SK-MEL-5 (cell line): ENCODE results near the gene GRAMD1C. TPM values are rescaled to one million over a fixed set of nuclear protein-coding genes. Genes with fewer than 3 reads are reported as not detected.
A peak's percentile ranks its signal among the peaks of the same experiment; 100 is the strongest.

ENCODE experiments used
- DNase-seq: peaks from one replicate; pipeline ENCODE4 v3.0.0-alpha.2; 2016; ENCODE audit warnings: low read depth, low spot score
- in situ Hi-C: cut with HindIII; loops from 2 replicates; pipeline ENCODE4 v1.10.0; 2016; ENCODE audit warnings: low sequenced_read_pairs, high pct_unique_total_duplicates, low pct_unique_long_range_greater_than_20kb
- total RNA-seq: library from RNA; depleted of rRNA; stranded (reverse); fragments of >200 nt; shearing (Covaris generic); gene quantifications from 2 replicates; pipeline ENCODE4 v1.2.3, GENCODE V29; 2014

Gene GRAMD1C
- total RNA-seq, 1 experiment from 2014 or later, result 4.1 TPM

DNA sequence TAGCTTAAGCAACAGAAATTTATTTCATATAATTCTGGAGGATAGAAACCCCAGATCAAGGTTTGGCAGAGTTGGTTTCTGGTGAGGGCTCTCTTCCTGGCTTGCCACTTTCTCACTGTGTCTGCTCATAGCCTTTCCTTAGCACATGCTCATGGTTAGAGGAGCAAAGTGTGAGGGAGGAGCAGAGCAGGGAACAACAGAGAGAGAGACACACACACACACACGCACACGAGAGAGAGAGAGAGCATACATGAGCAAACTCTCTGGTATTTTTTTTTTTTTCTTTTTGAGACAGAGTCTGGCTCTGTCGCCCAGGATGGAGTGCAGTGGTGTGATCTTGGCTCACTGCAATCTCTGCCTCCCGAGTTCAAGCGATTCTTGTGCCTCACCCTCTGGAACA is 72.4 kb downstream of the GRAMD1C start:
- no peak for DNase-seq
- in situ Hi-C loops, result no loop called here

- in situ Hi-C loops, result no loop called here
- DNase-seq, result peak; percentile 73
Measured at GRCh38 chr3:113912552-113913236, 74.1 kb downstream of the GRAMD1C start.

DNA sequence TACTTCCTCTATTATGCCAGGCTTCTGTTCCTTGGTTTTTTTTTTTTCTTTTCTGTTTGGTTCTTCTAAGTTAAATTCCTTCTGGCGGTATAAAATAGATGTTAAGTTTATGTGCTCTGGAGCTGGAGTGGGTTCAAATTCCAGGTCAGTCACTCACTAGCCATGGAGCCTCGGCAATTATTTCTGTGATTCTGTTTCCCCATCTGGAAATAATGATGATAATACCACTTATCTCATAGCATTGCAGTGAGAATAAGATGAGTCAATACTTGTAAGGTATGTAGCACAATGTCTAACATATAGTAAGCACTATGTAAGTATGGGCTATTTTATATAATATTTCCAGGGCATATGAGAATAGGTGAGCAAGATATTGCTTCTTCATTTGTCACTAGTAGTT is 76.1 kb downstream of the GRAMD1C start:
- no peak for DNase-seq
- in situ Hi-C loops, result no loop called here

DNA sequence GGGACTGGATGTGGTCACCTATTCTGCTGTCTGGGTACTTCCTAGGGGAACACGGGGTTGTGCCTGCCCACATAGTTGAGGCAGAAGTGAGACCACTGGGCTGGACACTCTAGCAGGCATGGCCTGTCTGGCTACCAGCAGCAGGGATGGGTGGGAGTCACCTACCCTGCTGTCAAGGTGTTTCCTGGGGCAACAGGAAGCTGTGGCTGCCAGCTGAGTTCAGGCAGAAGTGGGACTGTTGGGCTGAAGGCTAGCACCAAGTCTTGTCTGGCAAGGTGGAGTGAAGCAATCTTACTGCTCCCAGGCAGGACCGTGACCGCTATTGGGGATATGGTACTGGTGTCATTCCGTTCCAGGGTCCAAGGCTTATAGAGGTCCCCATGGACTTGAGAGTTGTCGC is 89.0 kb downstream of the GRAMD1C start:
- DNase-seq, result no peak
- in situ Hi-C loops, result no loop called here

- in situ Hi-C loops, result no loop called here
- DNase-seq, result no peak
Measured at GRCh38 chr3:113946831-113947230, 108.2 kb downstream of the GRAMD1C start.

GRCh38 chr3:113947372-113948014 is 108.9 kb downstream of the GRAMD1C start, which contains the start of gene ZDHHC23:
Gene ZDHHC23 (plus strand): TSS chr3:113948013. CDS start chr3:113948803, 790 bp downstream.
- in situ Hi-C loops, result no loop called here
- peak; percentile 48 for DNase-seq

DNA sequence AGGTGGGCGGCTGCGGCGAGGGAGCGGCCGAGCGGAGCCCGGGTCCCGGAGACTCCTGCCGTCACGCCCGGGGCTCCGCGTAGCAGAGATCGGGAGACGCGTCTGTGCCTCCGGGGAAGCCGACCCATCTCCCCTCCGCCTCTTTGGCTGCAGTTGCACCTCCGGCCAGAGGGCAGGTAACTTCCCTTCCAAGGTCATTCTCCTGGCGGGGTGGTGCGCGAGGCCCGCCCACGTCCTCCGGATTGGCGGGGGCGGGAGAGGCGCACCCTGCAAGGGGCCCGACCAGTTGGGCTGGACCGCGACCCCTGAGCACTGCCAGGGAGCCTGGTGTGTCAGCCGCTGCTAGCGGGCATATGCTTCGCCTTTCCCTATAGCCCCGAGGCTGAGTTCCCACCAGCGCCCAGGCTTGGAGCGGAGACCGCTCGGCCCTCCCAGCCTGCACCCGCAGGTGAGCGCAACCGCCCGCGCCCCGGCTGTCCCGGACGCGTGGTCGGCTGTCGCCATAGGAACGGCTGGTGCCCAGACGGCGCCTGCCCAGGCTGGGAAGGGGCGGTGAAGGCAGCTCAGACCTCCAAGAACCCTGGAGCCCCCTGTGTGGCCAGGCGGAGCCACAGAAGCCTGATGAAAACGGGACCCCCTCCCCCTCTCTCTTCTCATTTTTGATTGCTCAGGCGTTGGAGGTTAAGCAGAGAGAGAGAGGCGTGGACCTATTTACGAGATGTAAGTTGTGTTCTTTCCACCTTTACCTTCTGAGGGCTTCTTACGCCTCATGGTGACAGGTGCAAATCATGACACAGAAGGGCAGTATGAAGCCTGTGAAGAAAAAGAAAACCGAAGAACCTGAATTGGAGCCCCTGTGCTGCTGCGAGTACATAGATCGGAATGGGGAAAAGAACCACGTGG is 109.7 kb downstream of the GRAMD1C start:
- in situ Hi-C loops, result no loop called here
- peak; percentile 15 for DNase-seq

GRCh38 chr3:113952921-113953320 is 114.3 kb downstream of the GRAMD1C start:
- in situ Hi-C loops, result no loop called here
- DNase-seq, result no peak

- no peak for DNase-seq
- in situ Hi-C loops, result no loop called here
Measured at GRCh38 chr3:113953677-113954076, 115.1 kb downstream of the GRAMD1C start.

DNA sequence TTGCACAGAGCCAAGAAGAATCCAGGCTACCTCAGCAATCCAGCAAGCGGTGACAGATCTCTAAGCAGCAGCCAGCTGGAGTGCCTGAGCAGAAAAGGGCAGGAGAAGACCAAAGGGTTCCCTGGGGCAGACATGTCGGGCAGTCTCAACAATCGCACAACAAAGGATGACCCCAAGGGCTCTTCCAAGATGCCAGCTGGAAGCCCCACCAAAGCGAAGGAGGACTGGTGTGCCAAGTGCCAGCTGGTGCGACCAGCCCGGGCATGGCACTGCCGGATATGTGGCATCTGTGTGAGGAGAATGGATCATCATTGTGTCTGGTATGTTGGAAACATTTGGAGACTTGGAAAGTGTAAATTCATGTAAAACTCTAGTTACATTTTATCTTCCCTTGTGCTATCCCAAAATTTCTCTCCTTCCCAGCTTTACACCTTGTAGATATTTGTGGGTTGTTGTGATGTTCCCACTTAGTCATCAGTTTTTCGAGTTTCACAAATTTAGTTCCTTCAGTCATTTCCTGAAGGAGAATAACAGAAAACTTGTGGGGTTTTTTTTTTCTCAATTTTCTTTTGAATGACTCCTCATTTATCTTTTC is 115.6 kb downstream of the GRAMD1C start:
- in situ Hi-C loops, result no loop called here
- DNase-seq, result no peak

DNA sequence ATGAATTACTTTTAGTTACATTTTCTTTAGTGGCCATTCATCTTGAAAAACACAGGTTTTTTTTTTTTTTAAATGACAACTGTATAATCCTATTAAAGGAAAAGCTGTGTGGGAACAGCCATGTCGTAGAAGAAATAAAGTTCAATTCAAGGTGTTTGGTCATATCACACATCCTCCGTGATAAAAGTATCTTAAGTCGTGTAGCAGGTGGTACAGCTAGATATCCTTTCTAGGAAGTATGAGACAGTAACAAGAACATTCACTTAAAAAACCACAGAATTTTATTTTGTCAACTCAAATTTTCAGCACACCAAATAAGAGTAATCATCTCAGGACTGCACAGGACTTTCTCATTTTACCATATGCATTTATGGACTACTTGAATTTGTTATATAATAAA is 125.3 kb downstream of the GRAMD1C start:
- no peak for DNase-seq
- in situ Hi-C loops, result no loop called here

DNA sequence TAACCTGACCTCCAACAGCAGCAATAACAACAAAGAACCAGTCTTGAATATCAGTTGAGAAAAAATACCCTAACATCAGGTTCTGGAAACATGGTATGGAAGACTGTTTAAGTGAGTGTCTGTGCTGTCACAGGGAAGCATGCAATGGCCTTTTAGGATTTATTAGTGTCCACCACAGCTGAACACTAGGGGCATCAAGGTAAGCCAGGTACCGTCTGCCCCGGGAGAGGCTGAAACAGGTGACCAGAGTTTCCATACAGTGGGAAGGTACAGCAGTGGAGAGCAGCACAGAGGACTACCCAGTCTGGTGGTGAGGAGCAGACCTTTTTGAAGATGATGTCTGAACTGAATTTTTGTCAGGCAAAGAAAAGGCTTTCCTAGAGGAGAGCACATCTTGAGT is 127.6 kb downstream of the GRAMD1C start:
- in situ Hi-C loops, result no loop called here
- no peak for DNase-seq

DNA sequence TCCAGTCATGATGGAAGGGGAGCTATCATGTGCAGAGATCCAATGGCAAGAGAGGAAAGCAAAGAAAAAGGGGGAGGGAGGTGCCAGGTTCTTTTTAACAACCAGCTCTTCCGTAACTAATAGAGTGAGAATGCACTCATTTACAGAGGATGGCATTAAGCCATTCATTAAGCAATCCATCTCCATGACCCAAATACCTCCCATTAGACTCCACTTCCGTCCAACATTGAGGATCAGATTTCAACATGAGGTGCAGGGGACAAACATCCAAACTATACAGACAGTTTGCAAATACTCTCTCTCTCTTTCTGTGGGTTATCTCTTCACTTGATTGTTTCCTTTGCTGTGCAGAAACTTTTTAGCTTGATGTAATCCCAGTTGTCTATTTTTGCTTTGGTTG is 130.4 kb downstream of the GRAMD1C start:
- in situ Hi-C loops, result no loop called here
- DNase-seq, result no peak

GRCh38 chr3:113977822-113978221 is 139.2 kb downstream of the GRAMD1C start:
- no peak for DNase-seq
- in situ Hi-C loops, result no loop called here

DNA sequence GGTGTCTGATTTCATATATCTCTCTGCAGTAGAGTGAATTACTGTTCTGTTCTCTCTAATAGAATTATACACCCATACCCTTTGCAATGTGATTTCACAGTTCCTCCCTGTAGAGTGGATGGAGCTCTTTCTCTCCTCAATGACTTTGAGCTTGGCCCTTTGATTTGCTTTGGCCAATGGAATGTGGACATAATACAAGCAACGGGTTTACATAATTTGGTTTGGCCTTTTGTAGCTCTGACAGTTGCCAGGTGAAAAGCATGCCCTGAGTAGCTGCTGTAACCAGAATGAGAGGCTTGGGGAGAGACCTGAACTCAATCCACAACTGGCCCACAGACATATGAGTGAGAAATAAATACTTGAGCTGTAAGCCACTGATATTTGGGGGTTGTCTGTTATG is 141.3 kb downstream of the GRAMD1C start:
- in situ Hi-C loops, result no loop called here
- no peak for DNase-seq

GRCh38 chr3:113981803-113982202 is 143.2 kb downstream of the GRAMD1C start:
- in situ Hi-C loops, result no loop called here
- no peak for DNase-seq

DNA sequence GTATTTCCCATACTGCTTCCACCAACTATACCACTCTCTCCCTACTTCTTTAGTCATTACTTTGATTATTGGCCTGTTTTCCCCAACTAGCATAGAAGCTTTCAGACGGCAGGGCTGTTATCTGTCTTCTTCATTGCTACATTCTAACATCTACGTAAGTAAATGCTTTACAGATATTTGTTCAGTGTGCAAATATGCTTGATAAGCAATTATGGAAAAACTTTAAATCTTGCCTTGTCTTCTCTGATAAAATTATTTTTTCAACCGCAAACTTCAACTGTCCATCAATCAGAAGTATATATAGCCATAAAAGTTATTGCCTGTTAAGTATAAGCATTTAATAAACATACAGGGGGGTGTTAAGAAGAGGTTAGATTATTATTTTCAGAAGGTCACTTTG is 145.0 kb downstream of the GRAMD1C start:
- in situ Hi-C loops, result no loop called here

GRCh38 chr3:113985541-113985940 is 147.0 kb downstream of the GRAMD1C start:
- in situ Hi-C loops, result no loop called here
- DNase-seq, result no peak

More for the DNA sequence above, 145.0 kb downstream of the GRAMD1C start:
- no peak for DNase-seq
